ENCODE data around the gene CRTC1. TPM values are rescaled to one million over a fixed set of nuclear protein-coding genes. Genes with fewer than 3 reads are reported as not detected.

Gene CRTC1
- total RNA-seq, 1 donor from 2014 or later: 2.3 TPM

- Histone ChIP-seq H3K27me3 (ENCODE audit: control insufficient read depth, insufficient read depth, low read length) (no peaks in the 10 kb centered on the region), H3K36me3 (ENCODE audit: control insufficient read depth, insufficient read depth, low read length) (no peaks in the 10 kb centered on the region), H3K4me3 (ENCODE audit: low read depth, low read length) (no peak overlapping the region)
- no peak for TF ChIP-seq CTCF (IDR thresholded peaks at IDR 0.05; ENCODE audit: insufficient read depth, low read length, poor library complexity, severe bottlenecking)
- peak; percentile 32 for DNase-seq (ENCODE audit: low read depth)
Measured at GRCh38 chr19:18737954-18738351, 54.5 kb downstream of the CRTC1 start.

- TF ChIP-seq CTCF (IDR thresholded peaks at IDR 0.05; ENCODE audit: insufficient read depth, low read length, poor library complexity, severe bottlenecking): no peak
- no peaks in the 10 kb centered on the region for H3K36me3 ChIP-seq (ENCODE audit: control insufficient read depth, insufficient read depth, low read length)
Measured at GRCh38 chr19:18738961-18739690, 55.6 kb downstream of the CRTC1 start.

GRCh38 chr19:18741124-18742121 is 57.9 kb downstream of the CRTC1 start:
- no peak overlapping the region for H3K4me3 ChIP-seq (ENCODE audit: low read depth, low read length)
- no peak for DNase-seq (ENCODE audit: low read depth)

More at GRCh38 chr19:18738961-18739690, 55.6 kb downstream of the CRTC1 start:
- no peak for DNase-seq (ENCODE audit: low read depth)
- Histone ChIP-seq H3K27me3 (ENCODE audit: control insufficient read depth, insufficient read depth, low read length) (no peaks in the 10 kb centered on the region), H3K4me3 (ENCODE audit: low read depth, low read length) (no peak overlapping the region)

GRCh38 chr19:18742324-18742723 is 58.8 kb downstream of the CRTC1 start:
- DNase-seq (ENCODE audit: low read depth): no peak
- Histone ChIP-seq H3K27me3 (ENCODE audit: control insufficient read depth, insufficient read depth, low read length) (no peaks in the 10 kb centered on the region), H3K36me3 (ENCODE audit: control insufficient read depth, insufficient read depth, low read length) (no peaks in the 10 kb centered on the region), H3K4me3 (ENCODE audit: low read depth, low read length) (no peak overlapping the region)
- TF ChIP-seq CTCF (IDR thresholded peaks at IDR 0.05; ENCODE audit: insufficient read depth, low read length, poor library complexity, severe bottlenecking): no peak

More at GRCh38 chr19:18741124-18742121, 57.9 kb downstream of the CRTC1 start:
- no peaks in the 10 kb centered on the region for H3K36me3 ChIP-seq (ENCODE audit: control insufficient read depth, insufficient read depth, low read length)
- TF ChIP-seq CTCF (IDR thresholded peaks at IDR 0.05; ENCODE audit: insufficient read depth, low read length, poor library complexity, severe bottlenecking): no peak
- H3K27me3 ChIP-seq (ENCODE audit: control insufficient read depth, insufficient read depth, low read length): no peaks in the 10 kb centered on the region

GRCh38 chr19:18742838-18743783 is 59.6 kb downstream of the CRTC1 start:
- no peaks in the 10 kb centered on the region for H3K36me3 ChIP-seq (ENCODE audit: control insufficient read depth, insufficient read depth, low read length)
- H3K27me3 ChIP-seq (ENCODE audit: control insufficient read depth, insufficient read depth, low read length): no peaks in the 10 kb centered on the region
- no peak for DNase-seq (ENCODE audit: low read depth)
- H3K4me3 ChIP-seq (ENCODE audit: low read depth, low read length): no peak overlapping the region
- TF ChIP-seq CTCF (IDR thresholded peaks at IDR 0.05; ENCODE audit: insufficient read depth, low read length, poor library complexity, severe bottlenecking): no peak

Measured in kidney epithelial cell (primary cell).